HEK293 (cell line): Measurements from ENCODE around the gene MST1R.
A peak's percentile ranks its signal among the peaks of the same experiment; 100 is the strongest.

Experiments used
- CTCF ChIA-PET: fragments of 350-600 bp; formaldehyde crosslinking; extraction: SDS; loops from one replicate; lab custom pipeline; 2021; ENCODE audit warnings: antibody characterized with exemption; lab: Yijun Ruan, JAX
- POLR2A ChIA-PET: fragments of 300-600 bp; formaldehyde crosslinking; extraction: SDS; loops from one replicate; lab custom pipeline; 2020; ENCODE audit warnings: antibody characterized with exemption, inconsistent platforms; lab: Yijun Ruan, JAX
- H3K27ac ChIP-seq: fragments of 200-500 bp; sonication (Bioruptor generic); 2 replicates; pipeline ENCODE4 v1.5.1; 2014; ENCODE audit warnings: low read depth, low read length, control low read depth, inconsistent platforms; ENCODE audit errors: extremely low read depth
- H3K36me3 ChIP-seq, 2 experiments: fragments of 200-500 bp in 1 of 2; sonication (Bioruptor generic) in 1 of 2; 1 replicate in 1 of 2; 2 replicates in 1 of 2; pipeline ENCODE4 v1.5.1; 2014 to 2017; ENCODE audit warnings: inconsistent platforms in 2 of 2, low read length in 2 of 2; ENCODE audit not compliant: control insufficient read depth in 2 of 2, insufficient read depth in 1 of 2
- H3K4me1 ChIP-seq: fragments of 200-500 bp; sonication (Bioruptor generic); 2 replicates; pipeline ENCODE4 v1.5.1; 2014; ENCODE audit warnings: mild to moderate bottlenecking, low read length, inconsistent platforms; ENCODE audit not compliant: control insufficient read depth, insufficient read depth
- H3K4me3 ChIP-seq: 2 replicates; pipeline ENCODE4 v1.5.1; 2011; ENCODE audit warnings: low read depth, mild to moderate bottlenecking, control low read depth, low read length, moderate library complexity
- H3K9me3 ChIP-seq: fragments of 200-500 bp; sonication (Bioruptor generic); 2 replicates; pipeline ENCODE4 v1.5.1; 2014; ENCODE audit warnings: low read depth, low read length, inconsistent platforms; ENCODE audit not compliant: control insufficient read depth, insufficient read depth
- CTCF ChIP-seq: fragments of 450-650 bp; formaldehyde crosslinking; IDR thresholded peaks from 2 replicates; pipeline ENCODE4 v1.5.1; 2016; ENCODE audit warnings: missing biosample characterization, missing genetic modification characterization
- HOXC10 ChIP-seq: sonication (generic); formaldehyde crosslinking; IDR thresholded peaks from 2 replicates; pipeline ENCODE4 v1.8.1; 2023; ENCODE audit warnings: mild to moderate bottlenecking, missing genetic modification reagents
- KLF17 ChIP-seq: fragments of 450-650 bp; formaldehyde crosslinking; IDR thresholded peaks from 2 replicates; pipeline ENCODE4 v1.5.1; 2016; ENCODE audit warnings: missing biosample characterization, missing genetic modification characterization
- PRDM6 ChIP-seq: fragments of 450-650 bp; formaldehyde crosslinking; IDR thresholded peaks from 2 replicates; pipeline ENCODE4 v1.5.1; 2017; ENCODE audit warnings: missing biosample characterization, missing genetic modification characterization
- RBAK ChIP-seq: fragments of 450-650 bp; formaldehyde crosslinking; IDR thresholded peaks from 2 replicates; pipeline ENCODE4 v1.5.1; 2016; ENCODE audit warnings: missing biosample characterization, missing genetic modification characterization
- SCRT2 ChIP-seq: fragments of 450-650 bp; formaldehyde crosslinking; IDR thresholded peaks from 2 replicates; pipeline ENCODE4 v1.5.1; 2016; ENCODE audit warnings: missing biosample characterization, missing genetic modification characterization
- SP3 ChIP-seq: fragments of 450-650 bp; formaldehyde crosslinking; IDR thresholded peaks from 2 replicates; pipeline ENCODE4 v1.5.1; 2016; ENCODE audit warnings: missing biosample characterization, missing genetic modification characterization
- YY1 ChIP-seq: fragments of 450-650 bp; formaldehyde crosslinking; IDR thresholded peaks from 2 replicates; pipeline ENCODE4 v1.5.1; 2018; ENCODE audit warnings: missing biosample characterization, missing genetic modification characterization
- ZBTB10 ChIP-seq: fragments of 450-650 bp; formaldehyde crosslinking; IDR thresholded peaks from 2 replicates; pipeline ENCODE4 v1.5.1; 2016; ENCODE audit warnings: missing biosample characterization, missing genetic modification characterization
- ZBTB17 ChIP-seq: fragments of 450-650 bp; formaldehyde crosslinking; IDR thresholded peaks from 2 replicates; pipeline ENCODE4 v1.5.1; 2016; ENCODE audit warnings: missing biosample characterization, missing genetic modification characterization
- ZBTB48 ChIP-seq: fragments of 450-650 bp; formaldehyde crosslinking; IDR thresholded peaks from 2 replicates; pipeline ENCODE4 v1.5.1; 2016; ENCODE audit warnings: missing biosample characterization, missing genetic modification characterization
- ZFHX2 ChIP-seq: fragments of 450-650 bp; formaldehyde crosslinking; conservative IDR thresholded peaks from 2 replicates; pipeline ENCODE4 v1.5.1; 2016; ENCODE audit warnings: missing biosample characterization, missing genetic modification characterization
- ZFP3 ChIP-seq: fragments of 450-650 bp; formaldehyde crosslinking; IDR thresholded peaks from 2 replicates; pipeline ENCODE4 v1.5.1; 2016; ENCODE audit warnings: low read depth, missing biosample characterization, missing genetic modification characterization
- ZNF449 ChIP-seq: fragments of 450-650 bp; formaldehyde crosslinking; IDR thresholded peaks from 2 replicates; pipeline ENCODE4 v1.5.1; 2017; ENCODE audit warnings: missing biosample characterization, mild to moderate bottlenecking, missing genetic modification characterization, moderate library complexity
- ZNF571 ChIP-seq: fragments of 450-650 bp; formaldehyde crosslinking; IDR thresholded peaks from 2 replicates; pipeline ENCODE4 v1.5.0; 2017; ENCODE audit warnings: missing biosample characterization, missing genetic modification characterization
- ZNF580 ChIP-seq: fragments of 450-650 bp; formaldehyde crosslinking; IDR thresholded peaks from 2 replicates; pipeline ENCODE4 v1.5.1; 2016; ENCODE audit warnings: missing biosample characterization, missing genetic modification characterization
- ZNF596 ChIP-seq: fragments of 450-650 bp; IDR thresholded peaks from 2 replicates; pipeline ENCODE4 v1.5.0; 2018; ENCODE audit warnings: missing biosample characterization, mild to moderate bottlenecking, missing genetic modification characterization, moderate library complexity

MST1R gene

GRCh38 chr3:49916686-49917085, 13.0 kb upstream of the MST1R start:
- Histone ChIP-seq H3K27ac (no peak overlapping the region), H3K9me3 (no peaks in the 10 kb centered on the region), H3K4me3 (no peak overlapping the region)
- POLR2A ChIA-PET = no interaction called here
- TF ChIP-seq SP3 (tag by site-specific recombination) = no peak
- no peak for TF ChIP-seq ZFHX2
- TF ChIP-seq ZNF580 (tag by site-specific recombination) = no peak
- 0 out of 2 replicates have a peak, but pooled peaks have one; percentile 23 for TF ChIP-seq SCRT2
- no peak for TF ChIP-seq ZFP3 (tag by site-specific recombination)
- TF ChIP-seq CTCF (tag by site-specific recombination) = no peak
- TF ChIP-seq ZNF449 (tag by site-specific recombination) = peak; percentile 4; the same call in 1 of the 2 replicates
- TF ChIP-seq, all 188 proteins: peak for 2
- H3K36me3 ChIP-seq = peaks cover 0 to 8% of the 10 kb centered on the region in 2 experiments; a peak in 2 of 3 replicates
- CTCF ChIA-PET = no interaction called here
- H3K4me1 ChIP-seq = no peaks in the 10 kb centered on the region

GRCh38 chr3:49914906-49915305, 11.2 kb upstream of the MST1R start:
- Histone ChIP-seq H3K36me3 (peaks cover 0 to 24% of the 10 kb centered on the region in 2 experiments; a peak in 2 of 3 replicates), H3K4me3 (no peak overlapping the region), H3K27ac (no peak overlapping the region), H3K4me1 (no peaks in the 10 kb centered on the region), H3K9me3 (no peaks in the 10 kb centered on the region)
- CTCF ChIA-PET = interaction anchor here (0.6 to 1.7 kb wide), 2 partner anchors 9 to 18 kb away, joined by 4 to 5 read pairs; no protein-coding TSS in a partner anchor
- POLR2A ChIA-PET = interaction anchor here (0.7 to 1.1 kb wide), 2 partner anchors 15 to 45 kb away, joined by 5 to 8 read pairs; partner anchors contain the start of gene MON1A
- TF ChIP-seq KLF17 (tag by site-specific recombination) = no peak
- TF ChIP-seq HOXC10 (CRISPR knock-in tag) = no peak
- TF ChIP-seq ZBTB10 (tag by site-specific recombination) = no peak
- TF ChIP-seq YY1 = no peak
- no peak for TF ChIP-seq ZBTB48 (tag by site-specific recombination)
- no peak for TF ChIP-seq ZNF596 (tag by site-specific recombination)
- 0 out of 2 replicates have a peak, but pooled peaks have one; percentile 15 for TF ChIP-seq ZBTB17 (tag by site-specific recombination)
- no peak for TF ChIP-seq RBAK (tag by site-specific recombination)
- TF ChIP-seq PRDM6 = peak; percentile 77
- no peak for TF ChIP-seq ZNF571 (tag by site-specific recombination)
